ENCODE results near the gene PPP1R16B.

PPP1R16B gene

GRCh38 chr20:38880952-38881735 lies 75.6 kb downstream of the PPP1R16B start:
- no peak for DNase-seq

- no peak for DNase-seq
Measured at GRCh38 chr20:38881806-38882440, 76.4 kb downstream of the PPP1R16B start.

GRCh38 chr20:38882600-38882999 lies 77.1 kb downstream of the PPP1R16B start:
- no peak for DNase-seq

GRCh38 chr20:38883081-38883980 lies 77.8 kb downstream of the PPP1R16B start:
- DNase-seq: no peak

GRCh38 chr20:38883981-38884733 lies 78.7 kb downstream of the PPP1R16B start:
- DNase-seq: no peak

- no peak for DNase-seq
Measured at GRCh38 chr20:38885357-38885756, 79.9 kb downstream of the PPP1R16B start.

GRCh38 chr20:38888059-38888831 lies 82.7 kb downstream of the PPP1R16B start:
- DNase-seq: no peak

GRCh38 chr20:38889050-38889449 lies 83.6 kb downstream of the PPP1R16B start:
- no peak for DNase-seq

GRCh38 chr20:38889792-38890496 lies 84.4 kb downstream of the PPP1R16B start:
- no peak for DNase-seq

GRCh38 chr20:38890497-38890818 lies 85.0 kb downstream of the PPP1R16B start:
- no peak for DNase-seq

- no peak for DNase-seq
Measured at GRCh38 chr20:38892091-38892981, 86.8 kb downstream of the PPP1R16B start.

GRCh38 chr20:38893056-38893564 lies 87.6 kb downstream of the PPP1R16B start:
- no peak for DNase-seq

GRCh38 chr20:38893565-38894090 lies 88.1 kb downstream of the PPP1R16B start:
- peak; percentile 81 for DNase-seq

- DNase-seq: no peak
Measured at GRCh38 chr20:38894091-38894847, 88.8 kb downstream of the PPP1R16B start.

GRCh38 chr20:38895098-38895949 lies 89.8 kb downstream of the PPP1R16B start:
- no peak for DNase-seq

GRCh38 chr20:38896009-38896594 lies 90.6 kb downstream of the PPP1R16B start:
- no peak for DNase-seq

GRCh38 chr20:38897267-38897666 lies 91.8 kb downstream of the PPP1R16B start:
- no peak for DNase-seq

GRCh38 chr20:38900606-38901005 lies 95.1 kb downstream of the PPP1R16B start:
- no peak for DNase-seq
